Sigmoid colon (tissue), 4 donors: Measurements from ENCODE around the gene ARSG.

Source experiments
- EP300 ChIP-seq, 4 donors: sonication (generic); formaldehyde crosslinking; IDR thresholded peaks; one replicate each; pipeline ENCODE4 v1.6.1; 2017; ENCODE audit warnings: antibody characterized with exemption in 4 of 4
- TF ChIP-seq, protein P1 (sequence below), 4 experiments: fragments of 450-650 bp in 3 of 4; fragments of 200-600 bp in 1 of 4; IDR thresholded peaks; one replicate each; pipeline ENCODE4 v1.5.1; 2016 to 2019; ENCODE audit warnings: antibody characterized with exemption in 4 of 4, mild to moderate bottlenecking in 3 of 4, moderate library complexity in 2 of 4

- TF ChIP-seq, protein P1, sequence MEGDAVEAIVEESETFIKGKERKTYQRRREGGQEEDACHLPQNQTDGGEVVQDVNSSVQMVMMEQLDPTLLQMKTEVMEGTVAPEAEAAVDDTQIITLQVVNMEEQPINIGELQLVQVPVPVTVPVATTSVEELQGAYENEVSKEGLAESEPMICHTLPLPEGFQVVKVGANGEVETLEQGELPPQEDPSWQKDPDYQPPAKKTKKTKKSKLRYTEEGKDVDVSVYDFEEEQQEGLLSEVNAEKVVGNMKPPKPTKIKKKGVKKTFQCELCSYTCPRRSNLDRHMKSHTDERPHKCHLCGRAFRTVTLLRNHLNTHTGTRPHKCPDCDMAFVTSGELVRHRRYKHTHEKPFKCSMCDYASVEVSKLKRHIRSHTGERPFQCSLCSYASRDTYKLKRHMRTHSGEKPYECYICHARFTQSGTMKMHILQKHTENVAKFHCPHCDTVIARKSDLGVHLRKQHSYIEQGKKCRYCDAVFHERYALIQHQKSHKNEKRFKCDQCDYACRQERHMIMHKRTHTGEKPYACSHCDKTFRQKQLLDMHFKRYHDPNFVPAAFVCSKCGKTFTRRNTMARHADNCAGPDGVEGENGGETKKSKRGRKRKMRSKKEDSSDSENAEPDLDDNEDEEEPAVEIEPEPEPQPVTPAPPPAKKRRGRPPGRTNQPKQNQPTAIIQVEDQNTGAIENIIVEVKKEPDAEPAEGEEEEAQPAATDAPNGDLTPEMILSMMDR (IDR thresholded peaks at IDR 0.05): no peak
- TF ChIP-seq EP300 (IDR thresholded peaks at IDR 0.05): no peak
These were observed 17.6 kb upstream of the ARSG start for GRCh38 chr17:68273722-68274121.
